ENCODE measurements around the gene AKAIN1. TPM values are rescaled to one million over a fixed set of nuclear protein-coding genes. Genes with fewer than 3 reads are reported as not detected.
A peak's percentile ranks its signal among the peaks of the same experiment; 100 is the strongest.

The AKAIN1 gene, protein sequence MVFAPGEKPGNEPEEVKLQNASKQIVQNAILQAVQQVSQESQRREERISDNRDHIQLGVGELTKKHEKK
- not detected in 2 replicates for total RNA-seq (2013; cell fraction: nucleolus; rRNA removed)
- total RNA-seq (2014; rRNA removed) (not detected in 2 replicates), total RNA-seq (2014; rRNA removed; fragmentation: Illumina TruSeq; extraction: Trizol) (not detected in 2 replicates), total RNA-seq (2021) (not detected in 2 replicates), polyA plus RNA-seq (2011; rRNA removed) (not detected in 2 replicates), polyA plus RNA-seq (2014; fragmentation: Illumina TruSeq; extraction: Trizol) (not detected in 2 replicates), polyA plus RNA-seq (2014; fragmentation: Nextera tagmentation; extraction: Ambion mirVana) (not detected), polyA plus RNA-seq (2014; rRNA removed) (not detected in 2 replicates), polyA plus RNA-seq (2016; fragmentation: Nextera tagmentation; extraction: Ambion mirVana) (not detected), polyA minus RNA-seq (2011; rRNA and poly(A)+ RNA removed) (not detected in 2 replicates), Bru-seq, nascent RNA (percentile 4 among the genes with signal in this experiment), BruChase-seq, experiment 1, labeled RNA remaining after a 6-hour chase (not detected), BruChase-seq, experiment 2, labeled RNA remaining after a 2-hour chase (percentile 4 among the genes with signal in this experiment)
- not detected for polyA plus RNA-seq (2011; ENCODE audit: low read depth)
- polyA plus RNA-seq (2011; cell fraction: cytosol; rRNA removed) = not detected in 2 replicates
- not detected in 2 replicates for polyA plus RNA-seq (2011; cell fraction: nucleus; rRNA removed)
- not detected in 2 replicates for polyA plus RNA-seq (2012)
- polyA minus RNA-seq (2011; cell fraction: cytosol; rRNA and poly(A)+ RNA removed) = not detected in 2 replicates
- not detected in 2 replicates for polyA minus RNA-seq (2011; cell fraction: nucleus; rRNA and poly(A)+ RNA removed)
- long read RNA-seq, experiment 1 = 0 reads
- long read RNA-seq, experiment 2, partial matches to known transcripts = 0 of 1 reads
- long read RNA-seq, experiment 2, other reads (novel, unspliced or antisense) = 1 of 1 reads

DNA sequence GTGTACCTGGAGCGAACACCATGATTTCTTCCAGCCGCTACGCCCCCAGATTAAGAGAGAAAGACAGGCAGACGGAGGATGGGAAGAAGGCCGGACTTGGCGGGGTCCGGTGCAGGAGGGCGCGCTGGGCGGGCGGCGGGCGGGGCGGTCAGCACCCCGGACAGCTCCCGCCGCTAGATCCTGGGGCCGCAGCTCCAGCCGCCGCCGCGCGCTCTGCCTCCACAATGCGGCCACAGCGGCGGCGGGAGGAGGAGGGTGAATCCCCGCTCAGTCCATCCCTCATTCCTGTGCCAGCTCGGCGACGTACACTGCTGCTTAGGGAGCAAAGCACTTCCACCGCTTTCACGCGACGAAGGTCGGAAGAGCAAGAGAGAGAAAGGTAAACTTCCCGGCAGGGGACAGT lies at the start of gene AKAIN1:
Gene AKAIN1, minus strand, starts transcription at position 226 of the 403 bp plus-strand sequence. Its CDS starts 204 bp downstream, at position 22.
- H3K36me3 ChIP-seq (ENCODE audit: control insufficient read depth in 2 of 2, insufficient read depth in 2 of 2, low read length in 1 of 2) = no peaks in the 10 kb centered on the region
- H4K20me1 ChIP-seq (ENCODE audit: control insufficient read depth, insufficient read depth) = no peaks in the 10 kb centered on the region
- FAIRE-seq (no peak), DNase-seq (ENCODE audit: low read depth, low spot score) (no peak), ATAC-seq (peak; percentile 59)
- no peak within 1 kb of the TSS for H3K9ac ChIP-seq (ENCODE audit: control insufficient read depth, insufficient read depth, low read length)
- intact Hi-C loops (cut with micrococcal nuclease; ENCODE audit: unreplicated experiment) (no loop called here), in situ Hi-C loops (cut with MboI) (no loop called here)
- no peaks in the 10 kb centered on the region for H3K4me1 ChIP-seq (ENCODE audit: control insufficient read depth, insufficient read depth, low read length)
- no peak within 1 kb of the TSS for H3K4me2 ChIP-seq (ENCODE audit: control insufficient read depth, insufficient read depth)
- no peaks in the 10 kb centered on the region for H3K9me3 ChIP-seq (replicated peaks; ENCODE audit: control insufficient read depth, insufficient read depth, low read length)
- POLR2A ChIA-PET = no interaction called here
- no peak within 1 kb of the TSS for H2AFZ ChIP-seq (ENCODE audit: control insufficient read depth, low read depth, low read length)
- TF ChIP-seq SIX5 (IDR thresholded peaks at IDR 0.05; ENCODE audit: low read depth, low read length, severe bottlenecking) = no peak
- TF ChIP-seq REST (IDR thresholded peaks at IDR 0.05; ENCODE audit: low read depth, low read length) = peak; percentile 80; the same call in 1 of the 2 replicates
- CTCF ChIA-PET = no interaction called here
- RAD21 ChIA-PET (ENCODE audit: unreplicated experiment) = no interaction called here
- SMC1A ChIA-PET (ENCODE audit: uncharacterized antibody, unreplicated experiment) = no interaction called here
- H3K79me2 ChIP-seq (ENCODE audit: control insufficient read depth, insufficient read depth, low read length) = no peaks in the 10 kb centered on the region
- no TSS peak for BruUV-seq (replicated peaks)
- no peaks in the 10 kb centered on the region; a peak in 2 of 4 replicates for H3K27me3 ChIP-seq (replicated peaks in 1 of 2; ENCODE audit: control insufficient read depth in 2 of 2, insufficient read depth in 2 of 2, low read length in 1 of 2)
- 57% methylated on average over 37 of the region's 37 CpGs for WGBS (ENCODE audit: insufficient coverage, insufficient replicate concordance, low lambda C conversion rate, missing lambda C conversion rate)
- H3K4me3 ChIP-seq = no peak within 1 kb of the TSS
- H3K27ac ChIP-seq (ENCODE audit: control insufficient read depth, insufficient read depth) = no peak within 1 kb of the TSS

All from GM12878 (cell line).